GM12874 (cell line): ENCODE measurements around the gene WDR73.

Experiments used
- TF ChIP-seq, protein P1 (sequence below): IDR thresholded peaks from 2 replicates; pipeline ENCODE4 v1.5.1; 2011; ENCODE audit warnings: low read depth, mild to moderate bottlenecking, control low read depth, low read length, moderate library complexity; ENCODE audit not compliant: insufficient read depth

The WDR73 gene

DNA sequence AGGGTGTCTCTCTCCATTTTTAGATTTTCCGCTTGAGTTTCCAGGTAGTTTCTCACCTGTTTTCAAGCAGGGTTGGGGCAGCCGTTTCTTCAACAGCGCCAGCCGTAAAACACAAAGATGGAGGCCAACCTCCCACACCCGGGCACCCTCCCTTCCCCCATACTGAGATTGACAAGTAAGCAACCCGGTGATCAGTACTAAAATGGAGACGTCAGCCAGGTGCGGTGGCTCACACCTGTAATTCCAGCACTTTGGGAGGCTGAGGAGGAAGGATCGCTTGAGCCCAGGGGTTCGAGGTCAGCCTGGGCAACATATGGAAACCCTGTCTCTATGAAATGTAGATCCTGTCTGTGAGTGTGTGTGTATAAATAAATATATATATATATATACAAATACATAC, 54.2 kb downstream of the WDR73 start:
- TF ChIP-seq, protein P1, sequence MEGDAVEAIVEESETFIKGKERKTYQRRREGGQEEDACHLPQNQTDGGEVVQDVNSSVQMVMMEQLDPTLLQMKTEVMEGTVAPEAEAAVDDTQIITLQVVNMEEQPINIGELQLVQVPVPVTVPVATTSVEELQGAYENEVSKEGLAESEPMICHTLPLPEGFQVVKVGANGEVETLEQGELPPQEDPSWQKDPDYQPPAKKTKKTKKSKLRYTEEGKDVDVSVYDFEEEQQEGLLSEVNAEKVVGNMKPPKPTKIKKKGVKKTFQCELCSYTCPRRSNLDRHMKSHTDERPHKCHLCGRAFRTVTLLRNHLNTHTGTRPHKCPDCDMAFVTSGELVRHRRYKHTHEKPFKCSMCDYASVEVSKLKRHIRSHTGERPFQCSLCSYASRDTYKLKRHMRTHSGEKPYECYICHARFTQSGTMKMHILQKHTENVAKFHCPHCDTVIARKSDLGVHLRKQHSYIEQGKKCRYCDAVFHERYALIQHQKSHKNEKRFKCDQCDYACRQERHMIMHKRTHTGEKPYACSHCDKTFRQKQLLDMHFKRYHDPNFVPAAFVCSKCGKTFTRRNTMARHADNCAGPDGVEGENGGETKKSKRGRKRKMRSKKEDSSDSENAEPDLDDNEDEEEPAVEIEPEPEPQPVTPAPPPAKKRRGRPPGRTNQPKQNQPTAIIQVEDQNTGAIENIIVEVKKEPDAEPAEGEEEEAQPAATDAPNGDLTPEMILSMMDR, result no peak

DNA sequence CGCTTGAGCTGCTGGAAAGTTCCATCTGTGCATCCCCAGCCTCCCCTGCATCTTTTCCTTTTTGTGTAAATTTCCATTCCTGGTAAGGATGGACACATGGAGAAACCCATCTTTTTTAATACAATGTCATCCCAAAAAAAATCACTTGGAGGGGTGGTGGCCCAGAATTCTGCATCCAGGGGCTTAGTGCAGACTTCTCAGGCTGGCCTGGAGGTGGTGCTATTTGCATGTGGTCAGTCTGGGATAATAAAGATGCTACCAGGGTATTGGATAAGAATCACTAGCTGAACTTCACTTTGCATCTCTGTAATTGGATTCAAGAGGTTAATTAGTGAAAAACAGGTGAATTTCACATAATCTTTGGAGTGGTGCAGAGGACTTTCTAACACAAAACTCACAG, 55.1 kb downstream of the WDR73 start:
- TF ChIP-seq, protein P1, result peak; percentile 54

DNA sequence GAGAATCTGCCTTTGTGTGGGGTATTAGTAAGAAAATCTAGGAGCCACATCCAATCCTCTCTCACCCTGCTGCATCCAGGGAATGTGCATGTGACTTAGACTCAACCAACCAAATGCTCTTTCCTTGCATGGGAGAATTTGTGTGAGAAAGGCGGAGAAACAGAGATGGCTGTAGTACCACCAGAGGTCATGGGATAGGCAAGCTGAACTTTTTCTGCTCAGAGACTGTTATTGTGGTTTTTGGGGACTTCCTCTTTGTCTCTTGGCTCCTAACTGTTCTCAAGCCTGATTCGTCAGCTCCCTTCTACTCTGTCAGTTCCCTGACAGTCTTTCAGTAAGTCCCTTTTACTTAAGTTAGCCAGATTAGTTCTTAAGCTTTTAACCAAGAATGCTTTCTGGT, 55.8 kb downstream of the WDR73 start:
- TF ChIP-seq, protein P1, result no peak

DNA sequence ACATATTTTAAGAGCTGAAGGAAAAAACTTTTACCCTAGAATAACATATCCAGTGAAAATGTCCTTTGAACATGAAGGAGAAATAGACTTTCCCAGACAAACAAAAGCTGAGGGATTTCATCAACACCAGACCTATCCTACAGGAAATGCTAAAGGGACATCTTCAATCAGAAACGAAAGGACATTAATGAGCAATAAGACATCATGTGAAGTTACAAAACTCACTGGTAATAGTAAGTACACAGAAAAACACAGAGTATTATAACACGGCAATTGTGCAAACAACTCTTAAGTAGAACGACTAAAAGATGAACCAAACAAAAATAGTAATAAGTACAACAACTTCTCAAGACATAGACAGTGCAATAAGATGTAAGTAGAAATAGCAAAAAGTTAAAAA, 56.8 kb downstream of the WDR73 start:
- TF ChIP-seq, protein P1, result no peak

DNA sequence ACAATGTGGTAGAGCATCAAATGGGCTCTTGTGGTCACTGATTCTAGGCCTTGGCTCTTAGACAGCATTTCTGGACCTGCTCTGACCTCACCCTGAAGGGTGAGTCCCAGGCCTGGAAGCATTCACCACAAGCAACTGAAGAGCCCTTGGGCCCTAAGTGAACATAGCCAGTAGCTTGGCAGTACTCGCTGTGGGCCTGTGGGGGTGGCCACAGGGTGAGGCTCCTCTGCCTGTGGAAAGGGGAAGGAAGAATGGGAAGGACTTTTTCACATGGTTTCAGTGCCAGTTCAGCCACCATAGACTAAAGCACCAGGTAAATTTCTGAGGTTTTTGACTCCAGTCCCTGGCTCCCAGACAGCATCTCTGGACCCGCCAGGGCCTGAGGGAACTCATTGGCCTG, 58.4 kb downstream of the WDR73 start:
- TF ChIP-seq, protein P1, result no peak

DNA sequence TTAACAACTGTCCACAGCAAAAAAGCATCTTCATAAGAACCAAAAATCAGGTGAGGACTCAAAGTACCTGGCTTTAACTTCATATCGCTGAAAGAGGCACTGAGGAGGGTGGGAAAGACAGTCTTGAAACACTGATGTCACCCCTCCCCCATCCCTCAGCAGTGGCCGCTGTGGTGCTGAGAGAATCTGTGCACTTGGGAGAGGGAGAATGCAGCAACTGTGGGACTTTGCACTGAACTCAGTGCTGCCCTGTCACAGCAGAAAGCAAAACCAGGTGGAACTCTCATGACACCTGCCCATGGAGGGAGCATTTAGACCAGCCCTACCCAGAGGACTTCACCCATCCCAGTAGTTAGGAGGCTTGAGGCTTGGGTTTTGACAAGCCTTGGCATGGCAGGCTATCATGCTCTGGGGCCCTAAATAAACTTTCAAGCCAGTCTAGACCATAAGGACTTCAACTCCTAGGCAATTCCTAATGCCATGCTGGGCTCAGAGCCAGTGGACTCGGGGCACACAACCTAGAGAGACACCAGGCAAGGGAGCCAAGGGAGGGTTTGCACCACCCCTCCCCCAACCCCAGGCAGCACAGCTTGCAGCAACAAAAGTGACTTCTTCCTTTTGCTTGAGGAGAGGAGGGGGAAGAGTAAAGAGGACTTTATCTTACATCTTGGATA, 59.3 kb downstream of the WDR73 start:
- TF ChIP-seq, protein P1, result no peak

DNA sequence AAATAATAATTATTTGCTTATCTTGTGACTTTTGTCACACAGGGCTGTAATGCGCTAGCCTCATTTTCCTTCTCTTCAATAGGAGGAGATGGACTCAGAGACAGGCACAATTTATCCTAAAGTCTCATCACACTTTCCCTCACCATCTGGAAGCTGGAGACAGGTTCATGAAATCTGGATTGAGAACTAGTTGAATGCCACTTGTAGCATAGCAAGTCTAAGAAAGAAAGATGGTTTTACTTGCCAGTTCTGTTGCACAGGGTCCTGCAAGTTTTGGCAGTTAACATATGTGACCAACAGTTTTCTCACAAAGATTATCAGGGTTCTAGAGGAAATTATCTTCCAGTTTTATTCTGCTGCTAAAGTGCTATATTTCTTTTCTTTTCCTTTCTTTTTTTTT, 62.3 kb downstream of the WDR73 start:
- TF ChIP-seq, protein P1, result no peak
